NOMO-1 treated with dmso at 0.1 percent for 144 hours (cell line): ENCODE measurements around the gene FAM13C.
"Not testable (repeated sequence)": the region's sequence is repeated elsewhere in the genome, so short reads cannot be mapped to it uniquely, and the experiment has no call there.

Experiments used
- DNase-seq: peaks from one replicate; lab custom pipeline; 2025; ENCODE audit not compliant: unreplicated experiment; lab: John Stamatoyannopoulos, UW

FAM13C gene

GRCh38 chr10:59279991-59280505 is 82.3 kb downstream of the FAM13C start:
- no peak for DNase-seq

DNA sequence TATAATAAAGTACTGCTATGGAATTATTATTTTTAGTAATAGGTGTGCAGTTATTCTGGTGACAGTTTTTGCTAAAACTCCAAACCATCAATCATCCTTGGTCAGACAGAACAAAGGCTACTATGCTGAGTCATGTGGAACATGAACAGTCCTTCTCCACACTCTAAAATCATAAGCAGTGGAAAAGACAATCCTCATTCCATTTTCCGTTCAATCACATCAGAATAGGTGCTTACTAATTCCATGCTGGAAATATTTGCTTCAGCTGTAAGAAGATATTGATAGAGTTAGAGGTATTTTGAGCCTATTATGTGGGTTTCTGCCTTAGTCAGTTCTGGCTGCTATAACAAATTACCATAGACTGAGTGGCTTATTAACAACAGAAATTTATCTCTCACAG is 82.9 kb downstream of the FAM13C start:
- no peak for DNase-seq

DNA sequence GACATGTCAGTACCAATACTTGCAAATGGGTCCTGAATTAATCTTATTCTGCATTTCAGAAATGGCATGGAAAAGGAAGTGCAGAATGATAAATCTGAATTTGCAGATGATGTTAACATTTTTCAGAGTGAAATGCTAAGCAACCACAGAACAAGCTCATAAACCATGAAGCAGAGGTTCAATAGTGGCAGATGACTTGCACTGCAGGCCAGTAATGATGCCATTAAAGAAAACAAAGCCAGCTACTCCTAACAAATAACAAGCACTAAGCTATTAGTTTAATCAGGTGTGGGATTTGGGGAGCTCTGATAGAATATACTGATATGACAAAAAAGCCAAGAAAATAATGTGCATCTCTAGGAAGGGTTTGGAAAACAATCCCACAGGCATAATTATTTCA is 85.4 kb downstream of the FAM13C start:
- no peak for DNase-seq

GRCh38 chr10:59276133-59276532 is 86.2 kb downstream of the FAM13C start:
- no peak for DNase-seq

DNA sequence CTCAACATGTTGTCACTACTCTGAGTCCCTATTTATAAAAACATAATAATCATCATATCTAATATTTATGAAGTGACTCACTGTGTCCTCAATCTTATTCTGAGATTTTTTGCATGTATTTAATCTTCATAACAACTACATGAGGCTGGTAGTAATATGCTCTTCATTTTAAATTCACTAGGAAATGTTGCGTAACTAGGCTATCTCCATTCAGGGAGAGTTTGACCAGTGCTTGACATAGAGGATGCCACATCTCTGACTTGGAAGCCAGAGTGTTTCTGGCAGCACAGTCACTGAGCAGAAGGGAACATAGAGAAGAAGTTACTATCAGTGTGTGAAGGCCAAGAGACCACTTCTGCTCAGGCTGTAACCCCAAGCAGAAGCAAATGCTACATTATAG is 88.9 kb downstream of the FAM13C start:
- no peak for DNase-seq

- DNase-seq: no peak
These were observed 90.3 kb downstream of the FAM13C start for GRCh38 chr10:59272061-59272460.

DNA sequence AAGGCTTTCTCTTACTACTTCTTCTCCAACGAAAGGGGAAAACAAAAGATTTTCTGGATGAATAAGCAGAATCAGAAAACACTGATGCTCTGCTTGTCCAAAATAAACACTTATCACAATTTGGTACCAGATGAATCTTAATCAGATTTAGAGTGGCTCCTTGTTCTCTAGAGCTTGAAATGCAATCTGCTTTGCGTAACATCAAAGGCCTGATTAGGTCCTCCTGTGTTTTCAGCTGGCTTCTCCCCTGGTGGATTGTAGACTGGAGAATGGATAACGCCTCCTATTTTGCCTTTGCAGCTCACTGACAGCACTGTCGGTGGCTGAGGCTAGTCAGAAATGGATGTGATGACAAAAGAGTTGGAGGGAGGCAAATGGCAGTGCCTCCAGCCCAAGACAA is 91.2 kb downstream of the FAM13C start:
- no peak for DNase-seq

- DNase-seq: no peak
These were observed 91.9 kb downstream of the FAM13C start for GRCh38 chr10:59270492-59270891.

DNA sequence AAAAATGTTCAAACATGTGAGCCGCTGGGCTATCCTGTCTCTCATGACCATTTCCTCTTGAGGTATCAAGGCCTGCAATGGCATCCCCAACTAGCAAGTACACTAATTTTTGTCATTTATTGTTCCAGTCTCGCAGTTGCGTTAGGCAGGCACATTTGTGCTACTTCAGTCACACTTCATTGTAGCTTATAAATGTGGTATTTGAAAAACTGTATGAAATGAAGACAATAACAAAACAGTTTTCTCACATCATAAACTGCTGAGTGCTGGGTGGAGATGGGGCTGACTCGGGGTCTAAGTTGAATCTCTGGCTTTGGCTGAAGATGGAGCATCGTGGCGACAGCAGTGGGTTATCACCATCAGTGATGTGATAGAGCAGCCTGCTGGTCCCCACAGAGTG is 92.7 kb downstream of the FAM13C start:
- DNase-seq: no peak

GRCh38 chr10:59268460-59268859 is 93.9 kb downstream of the FAM13C start:
- no peak for DNase-seq

- DNase-seq: no peak
These were observed 96.0 kb downstream of the FAM13C start for GRCh38 chr10:59266321-59266720.

DNA sequence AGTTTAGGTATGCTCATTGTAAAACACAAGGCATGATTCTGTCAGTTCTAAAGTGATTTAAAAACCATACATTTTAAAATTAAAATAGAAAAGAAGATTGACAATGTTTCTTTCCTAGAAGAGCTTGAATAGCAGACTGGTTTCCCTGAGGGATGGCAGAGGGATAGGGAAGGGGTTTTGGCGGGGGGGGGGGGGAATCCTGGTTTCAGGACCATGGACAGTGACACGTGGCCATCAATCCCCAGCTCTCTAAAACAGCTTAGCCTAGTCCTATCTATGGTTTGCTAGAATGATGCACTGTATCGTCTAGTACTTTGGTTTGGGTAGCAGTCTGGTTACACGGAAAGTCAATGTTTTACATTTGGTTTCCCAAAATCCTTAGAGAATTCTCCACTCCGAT is 97.2 kb downstream of the FAM13C start:
- DNase-seq: no peak

DNA sequence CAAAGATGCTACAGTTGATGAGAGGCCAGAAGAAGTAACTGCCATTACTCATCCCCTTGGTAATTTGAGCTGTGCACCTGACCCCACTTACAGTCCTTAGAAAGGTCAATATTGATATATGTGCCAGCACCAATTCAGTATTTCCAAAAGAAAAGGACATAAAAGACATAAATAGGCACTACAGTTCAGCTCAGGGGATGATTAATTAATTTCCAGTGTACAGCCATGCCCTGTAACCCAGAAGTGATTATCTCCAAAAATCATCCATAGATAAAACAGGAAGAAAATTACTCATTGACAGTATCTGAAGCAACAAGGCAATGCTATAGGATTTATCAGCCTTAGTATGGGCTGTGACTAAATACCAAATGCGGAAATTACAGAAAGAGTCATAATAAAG is 103.5 kb downstream of the FAM13C start:
- no peak for DNase-seq

- DNase-seq: no peak
These were observed 105.1 kb downstream of the FAM13C start for GRCh38 chr10:59257224-59257623.

GRCh38 chr10:59255463-59255862 is 106.9 kb downstream of the FAM13C start:
- DNase-seq: no peak

- no peak for DNase-seq
These were observed 109.9 kb downstream of the FAM13C start for GRCh38 chr10:59252491-59252890.

DNA sequence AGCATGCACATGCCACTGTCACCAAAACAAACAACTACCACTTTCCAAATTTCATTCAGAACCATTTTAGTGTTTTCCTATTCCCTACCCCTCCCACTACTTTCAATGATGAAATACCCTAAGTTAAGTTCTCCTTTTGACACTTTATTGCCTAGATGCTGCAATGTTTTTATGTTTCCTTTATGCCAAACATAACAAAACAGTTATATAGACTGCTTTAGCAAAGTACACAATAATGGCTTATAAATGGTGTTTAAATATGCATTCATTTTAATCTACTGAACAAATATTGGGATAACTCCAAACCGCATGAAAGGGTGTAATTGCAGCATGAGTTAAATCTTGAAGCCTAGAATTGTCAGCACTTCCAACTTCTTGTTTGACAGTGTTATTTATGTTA is 116.7 kb downstream of the FAM13C start:
- DNase-seq: no peak

- DNase-seq: no peak
These were observed 117.5 kb downstream of the FAM13C start for GRCh38 chr10:59244871-59245270.

GRCh38 chr10:59243611-59244195 is 118.6 kb downstream of the FAM13C start:
- DNase-seq: no peak

DNA sequence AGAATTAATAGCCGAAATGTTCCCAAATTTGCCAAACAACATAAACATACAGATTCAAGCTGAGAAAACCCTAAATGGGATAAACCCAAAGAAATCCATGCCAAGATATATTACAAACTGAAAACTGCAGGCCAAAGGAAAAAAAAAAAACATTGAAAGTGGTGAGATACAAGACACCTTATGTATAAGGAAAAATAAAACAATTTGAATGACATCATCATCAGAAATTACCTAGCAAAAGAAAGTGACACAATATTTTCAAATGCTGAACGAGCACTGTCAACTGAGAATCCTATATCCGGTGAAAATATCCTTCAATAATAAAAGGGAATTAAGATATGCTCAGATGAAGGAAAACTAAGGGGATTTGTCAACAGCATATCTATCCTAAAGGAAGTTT is 119.4 kb downstream of the FAM13C start:
- DNase-seq: no peak

- no peak for DNase-seq
These were observed 120.3 kb downstream of the FAM13C start for GRCh38 chr10:59242057-59242456.

DNA sequence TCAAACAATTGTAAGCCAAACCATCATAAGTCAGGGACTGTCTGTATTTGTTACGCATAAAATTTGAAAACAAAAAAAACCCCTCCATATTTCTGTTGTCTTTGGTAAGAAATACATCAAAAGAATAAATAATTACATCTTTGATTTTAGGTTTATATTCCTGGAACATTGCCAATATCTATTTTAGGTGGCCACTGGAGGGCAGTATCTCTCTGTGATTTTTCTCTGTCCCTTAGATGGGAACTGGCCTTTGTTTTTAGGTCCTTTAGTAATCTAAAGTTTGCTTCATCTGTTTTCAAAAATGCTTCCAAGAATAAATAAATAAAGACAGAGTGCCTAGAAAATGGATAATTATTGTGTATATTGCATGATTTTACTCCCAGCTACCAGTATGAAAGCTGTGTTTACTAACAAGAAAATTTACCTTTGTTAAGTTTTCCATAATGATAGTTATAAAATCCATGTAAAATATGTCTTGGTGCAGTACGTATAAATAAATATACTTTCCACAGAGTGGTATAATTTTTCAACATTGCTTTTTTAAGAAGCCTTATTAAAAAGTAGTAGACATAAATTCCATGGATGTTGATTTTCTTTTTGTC is 121.7 kb downstream of the FAM13C start:
- DNase-seq: no peak

GRCh38 chr10:59239108-59239507 is 123.2 kb downstream of the FAM13C start:
- DNase-seq: not testable (repeated sequence)
